ENCODE measurements around the gene ACKR3. TPM values are rescaled to one million over a fixed set of nuclear protein-coding genes. Genes with fewer than 3 reads are reported as not detected.

Gene ACKR3
- total and polyA plus RNA-seq, 4 donors, result 6.8 to 30.2 (median 14.4) TPM

GRCh38 chr2:236617221-236617737 is 47.7 kb downstream of the ACKR3 start:
- no peak for ATAC-seq (ENCODE audit: insufficient read depth, low FRiP score)
- no peak for DNase-seq
- TF ChIP-seq, protein P1, sequence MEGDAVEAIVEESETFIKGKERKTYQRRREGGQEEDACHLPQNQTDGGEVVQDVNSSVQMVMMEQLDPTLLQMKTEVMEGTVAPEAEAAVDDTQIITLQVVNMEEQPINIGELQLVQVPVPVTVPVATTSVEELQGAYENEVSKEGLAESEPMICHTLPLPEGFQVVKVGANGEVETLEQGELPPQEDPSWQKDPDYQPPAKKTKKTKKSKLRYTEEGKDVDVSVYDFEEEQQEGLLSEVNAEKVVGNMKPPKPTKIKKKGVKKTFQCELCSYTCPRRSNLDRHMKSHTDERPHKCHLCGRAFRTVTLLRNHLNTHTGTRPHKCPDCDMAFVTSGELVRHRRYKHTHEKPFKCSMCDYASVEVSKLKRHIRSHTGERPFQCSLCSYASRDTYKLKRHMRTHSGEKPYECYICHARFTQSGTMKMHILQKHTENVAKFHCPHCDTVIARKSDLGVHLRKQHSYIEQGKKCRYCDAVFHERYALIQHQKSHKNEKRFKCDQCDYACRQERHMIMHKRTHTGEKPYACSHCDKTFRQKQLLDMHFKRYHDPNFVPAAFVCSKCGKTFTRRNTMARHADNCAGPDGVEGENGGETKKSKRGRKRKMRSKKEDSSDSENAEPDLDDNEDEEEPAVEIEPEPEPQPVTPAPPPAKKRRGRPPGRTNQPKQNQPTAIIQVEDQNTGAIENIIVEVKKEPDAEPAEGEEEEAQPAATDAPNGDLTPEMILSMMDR (IDR thresholded peaks at IDR 0.05; ENCODE audit: control extremely low read depth, extremely low read depth), result no peak
- 87 to 90% methylated on average over 6 of the region's 6 CpGs for WGBS, 2 donors
- no peak overlapping the region for H3K9ac ChIP-seq (ENCODE audit: insufficient read depth in 1 of 2, low read length in 2 of 2)
- no peaks in the 10 kb centered on the region for H3K36me3 ChIP-seq (ENCODE audit: control insufficient read depth in 4 of 4, insufficient read depth in 4 of 4, low read length in 4 of 4)
- no peaks in the 10 kb centered on the region for H3K4me1 ChIP-seq (ENCODE audit: control insufficient read depth in 5 of 5, insufficient read depth in 5 of 5, low read length in 5 of 5)
- no peaks in the 10 kb centered on the region for H3K9me3 ChIP-seq (ENCODE audit: control insufficient read depth in 4 of 4, insufficient read depth in 3 of 4, low read length in 3 of 4)
- no peak overlapping the region for H3K4me3 ChIP-seq
- no peak overlapping the region for H3K27ac ChIP-seq (ENCODE audit: low read depth in 1 of 2, low read length in 1 of 2)
- H3K27me3 ChIP-seq (ENCODE audit: control insufficient read depth in 3 of 3, insufficient read depth in 3 of 3, low read length in 2 of 3), result peaks cover 0 to 5% (median 2%) of the 10 kb centered on the region in 3 donors

GRCh38 chr2:236617796-236618195 is 48.2 kb downstream of the ACKR3 start:
- ATAC-seq (ENCODE audit: insufficient read depth, low FRiP score) (no peak), DNase-seq (no peak)
- no peak overlapping the region for H3K27ac ChIP-seq (ENCODE audit: low read depth in 1 of 2, low read length in 1 of 2)
- no peak overlapping the region for H3K4me3 ChIP-seq
- H3K27me3 ChIP-seq (ENCODE audit: control insufficient read depth in 3 of 3, insufficient read depth in 3 of 3, low read length in 2 of 3), result peaks cover 0 to 5% (median 2%) of the 10 kb centered on the region in 3 donors
- no peaks in the 10 kb centered on the region for H3K36me3 ChIP-seq (ENCODE audit: control insufficient read depth in 4 of 4, insufficient read depth in 4 of 4, low read length in 4 of 4)
- H3K4me1 ChIP-seq (ENCODE audit: control insufficient read depth in 5 of 5, insufficient read depth in 5 of 5, low read length in 5 of 5), result no peaks in the 10 kb centered on the region
- WGBS, 2 donors, result 95 to 98% methylated on average over 10 of the region's 10 CpGs
- no peaks in the 10 kb centered on the region for H3K9me3 ChIP-seq (ENCODE audit: control insufficient read depth in 4 of 4, insufficient read depth in 3 of 4, low read length in 3 of 4)
- H3K9ac ChIP-seq (ENCODE audit: insufficient read depth in 1 of 2, low read length in 2 of 2), result no peak overlapping the region
- TF ChIP-seq, protein P1 (IDR thresholded peaks at IDR 0.05; ENCODE audit: control extremely low read depth, extremely low read depth), result no peak

DNA sequence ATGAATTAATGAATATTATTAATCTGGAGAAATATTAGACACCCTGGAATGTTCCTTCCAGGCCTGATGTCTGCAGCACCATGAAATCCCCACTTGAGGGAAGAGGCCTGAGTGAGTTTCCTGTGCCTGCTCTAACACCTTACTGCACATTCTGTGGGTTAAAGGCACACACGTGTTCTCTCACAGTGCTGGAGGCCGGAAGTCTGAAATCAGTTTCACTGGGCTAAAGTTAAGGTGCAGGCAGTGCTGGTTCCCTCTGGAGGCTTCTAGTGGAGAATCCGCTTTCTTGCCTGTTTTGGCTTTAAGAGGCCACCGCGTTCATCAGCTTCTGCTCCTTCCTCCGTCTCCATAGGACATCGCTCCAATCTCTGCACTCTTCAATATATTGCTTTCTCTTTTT is 48.7 kb downstream of the ACKR3 start:
- TF ChIP-seq, protein P1 (IDR thresholded peaks at IDR 0.05; ENCODE audit: control extremely low read depth, extremely low read depth), result no peak
- H3K36me3 ChIP-seq (ENCODE audit: control insufficient read depth in 4 of 4, insufficient read depth in 4 of 4, low read length in 4 of 4), result no peaks in the 10 kb centered on the region
- no peak for ATAC-seq (ENCODE audit: insufficient read depth, low FRiP score)
- no peak for DNase-seq
- no peak overlapping the region for H3K27ac ChIP-seq (ENCODE audit: low read depth in 1 of 2, low read length in 1 of 2)
- H3K4me1 ChIP-seq (ENCODE audit: control insufficient read depth in 5 of 5, insufficient read depth in 5 of 5, low read length in 5 of 5), result no peaks in the 10 kb centered on the region
- H3K9me3 ChIP-seq (ENCODE audit: control insufficient read depth in 4 of 4, insufficient read depth in 3 of 4, low read length in 3 of 4), result no peaks in the 10 kb centered on the region
- peaks cover 0 to 5% (median 2%) of the 10 kb centered on the region in 3 donors for H3K27me3 ChIP-seq (ENCODE audit: control insufficient read depth in 3 of 3, insufficient read depth in 3 of 3, low read length in 2 of 3)
- no peak overlapping the region for H3K4me3 ChIP-seq
- WGBS, 2 donors, result 89 to 92% methylated on average over 7 of the region's 7 CpGs
- H3K9ac ChIP-seq (ENCODE audit: insufficient read depth in 1 of 2, low read length in 2 of 2), result no peak overlapping the region

All from lung (tissue), 12 donors.